Measurements from ENCODE around the gene HTATSF1.

The HTATSF1 gene

GRCh38 chrX:136529795-136530194 lies 32.4 kb downstream of the HTATSF1 start:
- TF ChIP-seq CTCF (IDR thresholded peaks at IDR 0.05): no peak
- Histone ChIP-seq H3K27ac (no peak overlapping the region), H3K4me3 (no peak overlapping the region)
- no peak for DNase-seq (ENCODE audit: low spot score)

- TF ChIP-seq CTCF (IDR thresholded peaks at IDR 0.05): no peak
- no peak within 1 kb of the TSS for H3K27ac ChIP-seq
These were observed 34.6 kb downstream of the HTATSF1 start, which contains the start of gene VGLL1 for GRCh38 chrX:136531951-136532350. Gene VGLL1 (plus strand): TSS chrX:136532215. CDS start chrX:136536021, 3,806 bp downstream.

GRCh38 chrX:136534131-136534530 lies 36.7 kb downstream of the HTATSF1 start:
- no peak for DNase-seq (ENCODE audit: low spot score)
- Histone ChIP-seq H3K27ac (no peak overlapping the region), H3K4me3 (no peak overlapping the region)
- no peak for TF ChIP-seq CTCF (IDR thresholded peaks at IDR 0.05)

More at GRCh38 chrX:136531951-136532350, 34.6 kb downstream of the HTATSF1 start, which contains the start of gene VGLL1:
- H3K4me3 ChIP-seq: no peak within 1 kb of the TSS
- DNase-seq (ENCODE audit: low spot score): no peak

GRCh38 chrX:136538811-136539210 lies 41.4 kb downstream of the HTATSF1 start:
- TF ChIP-seq CTCF (IDR thresholded peaks at IDR 0.05): no peak
- no peak overlapping the region for H3K4me3 ChIP-seq
- no peak for DNase-seq (ENCODE audit: low spot score)
- H3K27ac ChIP-seq: no peak overlapping the region

GRCh38 chrX:136540226-136540625 lies 42.8 kb downstream of the HTATSF1 start:
- Histone ChIP-seq H3K27ac (no peak overlapping the region), H3K4me3 (no peak overlapping the region)
- TF ChIP-seq CTCF (IDR thresholded peaks at IDR 0.05): no peak
- no peak for DNase-seq (ENCODE audit: low spot score)

GRCh38 chrX:136541294-136541693 lies 43.9 kb downstream of the HTATSF1 start:
- no peak overlapping the region for H3K27ac ChIP-seq
- no peak for DNase-seq (ENCODE audit: low spot score)
- H3K4me3 ChIP-seq: no peak overlapping the region
- TF ChIP-seq CTCF (IDR thresholded peaks at IDR 0.05): no peak

GRCh38 chrX:136542281-136542680 lies 44.9 kb downstream of the HTATSF1 start:
- H3K27ac ChIP-seq: no peak overlapping the region
- TF ChIP-seq CTCF (IDR thresholded peaks at IDR 0.05): no peak
- no peak for DNase-seq (ENCODE audit: low spot score)
- no peak overlapping the region for H3K4me3 ChIP-seq

Data from coronary artery (tissue), 2 donors.